GM21526 (cell line): ENCODE data around the gene DYNC2I2.

Experiments used
- ATAC-seq: cut with Tn5 transposase; IDR thresholded peaks from one replicate; pipeline ENCODE4 v1.9.1; 2021; ENCODE audit warnings: moderate library complexity; ENCODE audit not compliant: unreplicated experiment, low FRiP score

The DYNC2I2 gene

DNA sequence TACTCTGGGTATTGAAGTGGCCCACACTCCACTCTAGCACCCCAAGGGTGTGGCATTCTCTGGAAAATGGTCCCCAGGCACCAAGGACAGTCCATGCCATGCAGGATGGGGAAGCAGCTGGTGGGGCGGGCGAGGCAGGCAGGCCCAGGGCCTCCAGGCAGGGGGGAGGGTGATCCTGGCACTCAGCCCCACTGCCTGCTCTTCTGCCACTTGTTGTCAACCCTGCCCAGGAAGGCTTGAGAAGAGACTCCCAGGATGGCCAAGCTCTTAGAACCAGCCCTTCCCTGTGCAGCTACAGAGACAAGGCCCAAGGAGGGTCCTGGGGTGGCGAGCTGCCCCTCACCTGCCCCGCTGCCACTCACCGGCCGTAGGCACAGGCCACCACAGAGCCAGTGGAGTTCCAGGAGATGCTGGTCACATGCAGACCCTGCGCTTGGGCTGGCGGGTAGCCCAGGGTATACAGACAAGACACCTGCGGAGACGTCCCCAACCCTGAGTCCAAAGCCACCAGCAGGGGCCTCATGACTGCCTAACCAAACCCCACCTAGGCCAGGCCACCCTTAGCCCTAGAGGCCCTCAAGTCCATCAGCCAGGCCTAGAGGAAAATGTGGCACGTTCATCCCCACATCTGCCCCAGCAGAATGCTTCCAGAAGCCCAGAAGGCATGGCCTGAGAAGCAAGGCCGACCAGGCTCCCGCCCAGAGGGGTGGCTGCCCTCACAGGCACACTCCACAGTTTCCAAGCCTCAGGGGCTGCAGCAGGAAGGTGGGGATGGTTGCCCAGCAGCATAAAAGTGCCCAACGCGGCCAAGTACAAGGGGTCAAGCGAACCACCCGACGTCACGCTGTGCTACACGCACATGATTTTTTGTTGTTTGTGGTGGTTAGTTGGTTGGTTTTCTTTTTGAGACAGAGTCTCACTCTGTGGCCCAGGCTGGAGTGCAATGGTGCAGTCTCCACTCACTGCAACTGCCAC, 19.8 kb downstream of the DYNC2I2 start:
- ATAC-seq, result no peak

- no peak for ATAC-seq
Observed at GRCh38 chr9:128636024-128636390, 20.6 kb downstream of the DYNC2I2 start.

GRCh38 chr9:128635266-128636023, 21.2 kb downstream of the DYNC2I2 start:
- no peak for ATAC-seq

DNA sequence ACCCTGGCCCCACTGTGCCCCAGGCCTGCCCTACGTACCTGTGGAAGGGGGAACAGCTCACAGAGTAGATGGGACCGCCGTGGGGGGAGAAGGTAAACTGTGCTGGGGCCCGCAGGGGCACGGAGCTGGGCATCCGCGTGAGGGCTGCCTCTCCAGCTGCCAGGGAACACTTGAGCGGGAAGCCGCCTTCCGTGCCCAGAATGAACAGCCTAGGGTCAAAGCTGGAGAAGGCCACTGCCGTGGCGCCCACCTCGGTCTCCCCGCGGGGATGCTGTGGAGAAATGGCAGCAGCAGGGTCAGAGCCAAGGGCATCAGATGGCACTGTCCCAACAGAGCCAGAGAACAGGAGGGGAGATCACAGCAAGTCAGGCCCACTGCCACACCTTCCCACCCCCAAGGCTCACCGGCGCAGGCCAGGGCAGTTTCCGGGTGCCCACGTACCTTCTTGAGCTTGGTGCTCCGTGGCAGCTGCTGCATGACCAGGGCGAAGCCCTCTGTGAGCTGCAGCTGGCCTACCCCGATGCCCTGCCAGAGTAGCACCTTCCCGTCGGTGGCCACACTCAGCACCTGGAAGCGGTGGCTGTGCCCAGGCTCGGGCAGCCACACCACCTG, 21.9 kb downstream of the DYNC2I2 start:
- ATAC-seq, result no peak

DNA sequence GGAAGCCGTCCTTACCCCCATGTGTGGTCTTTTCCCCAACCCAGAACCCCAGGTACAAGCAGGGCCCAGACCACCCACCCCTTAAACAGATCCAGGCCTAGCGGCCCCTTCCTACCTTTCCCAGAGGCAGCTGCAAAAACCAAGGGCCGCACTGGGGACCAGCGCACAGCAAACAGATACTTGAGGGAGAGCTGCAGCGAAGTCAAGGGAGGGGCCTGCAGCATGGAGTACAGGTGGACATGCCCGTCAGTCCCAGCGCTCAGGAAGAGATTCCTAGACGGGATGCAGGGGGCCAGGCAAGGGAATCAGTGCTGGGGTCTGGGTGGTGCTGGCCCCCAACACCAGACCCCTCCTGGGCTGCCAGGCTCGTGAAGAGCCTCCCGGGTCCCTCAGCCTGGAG, 22.5 kb downstream of the DYNC2I2 start:
- ATAC-seq, result no peak

GRCh38 chr9:128633601-128634000, 23.0 kb downstream of the DYNC2I2 start:
- ATAC-seq, result no peak

DNA sequence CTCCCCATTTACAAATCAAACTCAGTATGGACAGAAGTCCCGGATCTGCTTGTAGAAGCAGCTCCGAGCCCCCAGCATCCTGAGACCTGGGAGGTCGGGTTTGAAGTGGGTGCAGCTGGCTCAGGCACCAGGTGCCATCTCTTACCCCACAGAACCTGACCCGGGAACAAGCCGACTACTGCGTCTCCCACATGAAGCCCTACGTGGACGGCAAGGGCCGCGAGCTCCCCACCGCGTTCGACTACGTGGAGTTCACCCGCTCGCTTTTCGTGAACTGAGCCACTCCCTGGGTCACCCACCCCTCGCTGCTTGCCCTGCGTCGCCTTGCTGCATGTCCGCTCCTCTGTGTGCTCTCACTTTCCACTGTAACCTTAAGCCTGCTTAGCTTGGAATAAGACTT, 23.6 kb downstream of the DYNC2I2 start:
- ATAC-seq, result no peak

GRCh38 chr9:128632486-128632885, 24.2 kb downstream of the DYNC2I2 start:
- no peak for ATAC-seq

DNA sequence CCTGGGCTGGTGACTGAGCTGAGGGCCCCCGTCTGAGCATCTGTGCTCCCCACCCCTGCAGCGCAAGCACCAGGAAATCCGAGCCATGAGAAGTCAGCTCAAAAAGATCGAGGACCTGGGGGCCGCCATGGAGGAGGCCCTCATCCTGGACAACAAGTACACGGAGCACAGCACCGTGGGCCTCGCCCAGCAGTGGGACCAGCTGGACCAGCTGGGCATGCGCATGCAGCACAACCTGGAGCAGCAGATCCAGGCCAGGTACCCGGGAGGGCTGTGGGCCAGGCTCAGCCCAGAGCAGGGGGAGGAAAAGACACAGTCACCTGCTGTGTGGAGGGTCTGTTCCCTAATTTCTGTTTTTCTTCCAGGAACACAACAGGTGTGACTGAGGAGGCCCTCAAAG, 24.6 kb downstream of the DYNC2I2 start:
- ATAC-seq, result no peak

- ATAC-seq, result no peak
Observed at GRCh38 chr9:128631636-128632035, 25.0 kb downstream of the DYNC2I2 start.

- no peak for ATAC-seq
Observed at GRCh38 chr9:128629852-128630545, 26.6 kb downstream of the DYNC2I2 start.

GRCh38 chr9:128629136-128629535, 27.5 kb downstream of the DYNC2I2 start:
- ATAC-seq, result no peak

DNA sequence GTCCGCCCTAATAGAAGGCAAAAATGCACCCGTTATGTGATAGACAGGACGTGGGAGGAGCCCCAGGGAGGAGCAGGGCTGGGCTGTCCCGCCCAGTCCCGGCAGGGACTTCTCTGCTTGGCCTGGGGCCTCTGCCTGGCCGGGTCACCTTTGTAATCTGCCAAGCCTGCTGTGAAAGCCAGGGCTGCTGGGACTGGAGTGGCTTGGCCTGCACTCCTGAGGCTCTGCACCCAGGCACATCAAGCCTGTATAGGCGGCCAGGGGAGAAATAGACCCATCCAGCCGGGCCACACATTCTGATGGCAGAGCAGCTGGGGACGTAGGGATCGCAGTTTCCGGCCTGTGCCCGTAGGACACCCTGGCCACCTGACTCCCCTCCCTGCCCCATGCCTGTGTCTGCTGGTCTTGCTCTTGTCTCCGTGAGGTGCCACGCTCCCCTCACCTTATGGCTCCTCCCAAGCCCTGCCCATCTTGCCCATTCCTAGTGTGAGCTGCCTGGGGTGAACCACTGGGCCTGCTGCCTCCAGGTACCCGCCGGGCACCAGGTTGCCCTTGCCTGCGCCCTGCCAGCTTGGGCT, 28.1 kb downstream of the DYNC2I2 start:
- ATAC-seq, result no peak

DNA sequence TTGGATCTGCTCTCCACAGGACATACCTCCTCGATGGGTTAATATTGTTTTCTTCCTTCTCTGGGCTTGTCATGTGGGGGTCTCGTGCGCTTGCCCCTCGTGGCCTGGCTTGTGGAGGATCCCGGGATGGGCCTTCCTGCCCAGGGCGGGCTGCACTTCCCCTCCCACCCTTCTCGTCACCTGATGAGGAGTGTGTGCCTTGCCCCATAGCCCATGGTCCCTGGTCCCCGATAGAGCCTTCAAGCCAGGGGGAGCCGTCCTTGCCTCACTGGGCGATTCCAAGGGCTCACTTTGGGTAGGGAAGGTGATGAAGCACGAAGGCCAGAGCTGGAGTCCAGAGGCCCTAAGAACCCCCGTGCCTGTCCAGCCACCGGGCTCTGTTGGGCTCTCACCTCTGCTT, 28.7 kb downstream of the DYNC2I2 start:
- no peak for ATAC-seq

DNA sequence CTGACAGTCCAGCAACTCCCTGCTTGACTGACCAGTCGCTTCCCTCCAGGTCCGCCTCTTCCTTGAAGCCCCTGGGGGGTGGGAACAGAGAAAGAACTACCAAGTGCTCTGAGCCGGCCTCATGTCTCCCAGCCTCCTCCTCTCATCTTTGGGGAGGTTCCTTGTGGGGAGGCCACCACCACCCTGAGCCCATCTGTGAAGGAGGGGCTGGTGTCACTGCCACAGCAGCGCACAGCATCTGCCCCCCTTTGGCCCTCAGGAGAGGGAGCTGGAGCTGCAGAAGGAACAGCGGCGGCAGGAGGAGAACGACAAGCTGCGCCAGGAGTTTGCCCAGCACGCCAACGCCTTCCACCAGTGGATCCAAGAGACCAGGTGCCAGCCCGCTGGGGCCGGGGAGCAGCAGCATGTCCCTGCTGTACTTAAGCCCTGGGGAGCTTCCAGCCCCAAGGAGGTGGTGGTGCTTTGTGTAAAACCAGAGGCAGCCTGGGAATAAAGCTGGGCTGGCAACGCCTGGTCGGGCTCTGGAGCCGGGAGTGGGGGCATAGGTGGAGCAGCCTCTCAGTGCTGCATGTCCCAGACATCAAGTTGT, 29.4 kb downstream of the DYNC2I2 start:
- no peak for ATAC-seq

DNA sequence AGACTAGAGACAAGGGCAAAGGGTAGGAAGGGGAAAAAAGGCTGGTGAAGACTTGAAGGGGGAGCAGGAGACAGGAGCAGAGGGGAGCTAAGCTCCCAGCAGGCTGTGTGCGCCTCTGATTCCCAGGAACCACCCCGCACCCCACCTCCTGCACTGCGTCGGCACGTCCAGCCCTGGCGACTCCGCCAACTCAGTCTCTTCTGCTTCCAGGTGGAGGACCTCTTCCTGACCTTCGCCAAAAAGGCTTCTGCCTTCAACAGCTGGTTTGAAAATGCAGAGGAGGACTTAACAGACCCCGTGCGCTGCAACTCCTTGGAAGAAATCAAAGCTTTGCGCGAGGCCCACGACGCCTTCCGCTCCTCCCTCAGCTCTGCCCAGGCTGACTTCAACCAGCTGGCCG, 30.5 kb downstream of the DYNC2I2 start:
- ATAC-seq, result no peak

- ATAC-seq, result no peak
Observed at GRCh38 chr9:128625391-128626146, 31.1 kb downstream of the DYNC2I2 start.

DNA sequence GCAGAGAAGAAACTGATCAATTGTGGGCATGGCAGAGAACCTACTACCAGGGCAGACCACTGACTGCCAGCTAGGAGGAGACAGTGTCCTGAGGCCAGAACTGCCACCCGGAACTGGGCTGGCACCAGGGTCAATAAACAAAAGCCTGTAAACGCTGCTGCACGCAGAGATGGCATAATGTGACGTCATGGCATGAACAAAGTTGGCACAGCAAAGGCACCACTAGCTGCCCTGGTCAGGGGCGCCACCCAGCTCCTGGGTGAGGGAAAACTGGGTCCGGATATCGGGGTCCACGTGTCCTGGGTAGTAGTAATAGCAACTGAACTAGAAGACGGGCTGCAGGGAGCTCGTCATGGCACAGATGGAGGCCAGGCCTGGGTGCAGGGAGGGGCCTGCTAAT, 32.1 kb downstream of the DYNC2I2 start:
- ATAC-seq, result no peak

GRCh38 chr9:128621730-128622455, 34.8 kb downstream of the DYNC2I2 start:
- ATAC-seq, result no peak
